Spleen (tissue), 11 donors: ENCODE data around the gene SSTR5. TPM values are rescaled to one million over a fixed set of nuclear protein-coding genes. Genes with fewer than 3 reads are reported as not detected.

Source experiments
- DNase-seq: peaks from one replicate; pipeline ENCODE4 v3.0.0-alpha.2; 2020
- H3K27ac ChIP-seq, 8 donors: fragments of 200-600 bp; sonication (generic) in 7 of 8; 1 replicate in 4 of 8; 2 replicates in 4 of 8; pipeline versions ENCODE4 v1.5.0 to v1.8.0; 2016 to 2021; ENCODE audit warnings: inconsistent platforms in 4 of 8, mild to moderate bottlenecking in 4 of 8, moderate library complexity in 1 of 8
- H3K27me3 ChIP-seq, 7 donors: fragments of 200-600 bp; sonication (generic) in 6 of 7; replicated peaks in 1 of 7; 1 replicate in 4 of 7; 2 replicates in 3 of 7; pipeline versions ENCODE4 v1.5.0 to v1.8.0; 2016 to 2021; ENCODE audit warnings: inconsistent platforms in 3 of 7, mild to moderate bottlenecking in 1 of 7
- H3K36me3 ChIP-seq, 6 donors: fragments of 200-600 bp; sonication (generic) in 5 of 6; 1 replicate in 4 of 6; 2 replicates in 2 of 6; pipeline versions ENCODE4 v1.5.0 to v1.8.0; 2016 to 2021; ENCODE audit warnings: inconsistent platforms in 2 of 6
- H3K4me1 ChIP-seq, 6 donors: fragments of 200-600 bp; sonication (generic) in 5 of 6; 1 replicate in 3 of 6; 2 replicates in 3 of 6; pipeline versions ENCODE4 v1.5.0 to v1.8.0; 2016 to 2021; ENCODE audit warnings: inconsistent platforms in 3 of 6
- H3K4me3 ChIP-seq, 8 donors: fragments of 200-600 bp; sonication (generic) in 7 of 8; 1 replicate in 4 of 8; 2 replicates in 4 of 8; pipeline versions ENCODE4 v1.5.0 to v1.8.0; 2016 to 2021; ENCODE audit warnings: inconsistent platforms in 4 of 8, mild to moderate bottlenecking in 4 of 8, moderate library complexity in 2 of 8
- H3K9me3 ChIP-seq, 8 donors: fragments of 200-600 bp; sonication (generic) in 7 of 8; 1 replicate in 4 of 8; 2 replicates in 4 of 8; pipeline versions ENCODE4 v1.5.0 to v1.8.0; 2016 to 2021; ENCODE audit warnings: inconsistent platforms in 4 of 8
- CTCF ChIP-seq, 11 experiments: fragments of 200-600 bp in 7 of 11; fragments of 450-650 bp in 4 of 11; sonication (generic) in 4 of 11; IDR thresholded peaks in 8 of 11; conservative IDR thresholded peaks in 3 of 11; 1 replicate in 7 of 11; 2 replicates in 4 of 11; pipeline versions ENCODE4 v1.4.0 to v1.8.0; 2016 to 2021; ENCODE audit warnings: antibody characterized with exemption in 11 of 11, inconsistent platforms in 4 of 11, mild to moderate bottlenecking in 1 of 11
- POLR2A ChIP-seq, 3 donors: fragments of 450-650 bp; IDR thresholded peaks; one replicate each; pipeline ENCODE4 v1.5.1; 2017; ENCODE audit warnings: antibody characterized with exemption in 3 of 3, mild to moderate bottlenecking in 1 of 3
- POLR2AphosphoS5 ChIP-seq, 3 donors: sonication (generic); formaldehyde crosslinking; IDR thresholded peaks; one replicate each; pipeline ENCODE4 v1.5.1; 2017; ENCODE audit warnings: antibody characterized with exemption in 3 of 3
- WGBS, 5 donors: extraction: QIAGEN DNeasy Blood & Tissue Kit in 3 of 5; methylation state at CpG; one replicate each; pipeline versions ENCODE4 v1.1.5 to v1.1.7; 2013 to 2018; 5-methylcytosine and 5-hydroxymethylcytosine counted together
- intact Hi-C: fragments of 100-400 bp; cut with DNase I; formaldehyde crosslinking; loops from one replicate; pipeline ENCODE4 v1.15.0; 2023; ENCODE audit warnings: low total_unique reads
- polyA plus RNA-seq, 3 donors: library from polyadenylated mRNA; stranded (reverse); fragments of 200-250 nt; gene quantifications; one replicate each; pipeline ENCODE4 v1.2.1, GENCODE V29; 2013
- total RNA-seq, 7 donors: library from RNA; depleted of rRNA in 3 of 7; stranded (reverse); fragments of >200 nt in 3 of 7; fragmentation: NEBNext Ultra II Directional in 4 of 7; extraction: Animal tissue kit (Norgen Biotek cat#: 25700) in 4 of 7; gene quantifications; one replicate each; pipeline versions ENCODE4 v1.1.0 to v1.2.1, GENCODE V29; 2016 to 2021
- donor health status: healthy with polysubstance abuse.
- donor health status: DM: no; HTN: no; CAD: no; lungs with moderate emphysema.
- donor health status: DM: no; HTN: no; CAD: no.
- donor health status: Bipolar disorder and iron deficiency.
- donor health status: healthy.
- donor health status: DM: no; HTN: no; CAD: no.
- donor health status: DM: yes; HTN: yes; CAD: no.

The SSTR5 gene
- total and polyA plus RNA-seq, 10 donors: not detected

GRCh38 chr16:1130382-1130781, 57.8 kb downstream of the SSTR5 start:
- H3K36me3 ChIP-seq: no peaks in the 10 kb centered on the region
- H3K9me3 ChIP-seq: no peaks in the 10 kb centered on the region
- intact Hi-C loops: no loop called here
- no peaks in the 10 kb centered on the region for H3K4me1 ChIP-seq
- peaks cover 0 to 84% (median 9%) of the 10 kb centered on the region in 7 donors for H3K27me3 ChIP-seq
- WGBS, 5 donors: 85 to 94% (median 88%) methylated on average over 5 to 8 of the region's 8 CpGs
- H3K27ac ChIP-seq: no peak overlapping the region
- no peak for DNase-seq
- H3K4me3 ChIP-seq: no peak overlapping the region
- TF ChIP-seq CTCF (IDR thresholded peaks at IDR 0.05 in 8 of 11, conservative IDR thresholded peaks at IDR 0.05 in 3 of 11) (no peak), POLR2A (IDR thresholded peaks at IDR 0.05) (no peak), POLR2AphosphoS5 (IDR thresholded peaks at IDR 0.05) (no peak)

Other genes starting within 250 kb of the SSTR5 start
- 10 to 100 TPM; 22.5 to 57.6 (median 39.9) TPM for gene LMF1, start 101.8 kb upstream of the SSTR5 start, total RNA-seq
- gene LMF1, start 101.8 kb upstream of the SSTR5 start, polyA plus RNA-seq: 10 to 100 TPM; 10.4 to 22.6 (median 19.8) TPM
- gene SOX8, start 91.0 kb upstream of the SSTR5 start, total RNA-seq: 1 to 10 TPM in 6 of 7 donors, under 1 TPM in 1; 0.60 to 2.7 (median 1.6) TPM
- 1 to 10 TPM; 2.5 to 3.7 (median 2.7) TPM for gene SOX8, start 91.0 kb upstream of the SSTR5 start, polyA plus RNA-seq
- gene C1QTNF8, start 23.5 kb downstream of the SSTR5 start, total RNA-seq: not detected
- gene C1QTNF8, start 23.5 kb downstream of the SSTR5 start, polyA plus RNA-seq: not detected
- 1 to 10 TPM in 3 of 7 donors, under 1 TPM in 4; 0.33 to 2.1 (median 0.91) TPM for gene CACNA1H, start 80.4 kb downstream of the SSTR5 start, total RNA-seq
- 1 to 10 TPM in 1 of 3 donors, under 1 TPM in 2; 0.35 to 1.1 (median 0.39) TPM for gene CACNA1H, start 80.4 kb downstream of the SSTR5 start, polyA plus RNA-seq
- gene TPSG1, start 152.5 kb downstream of the SSTR5 start, total RNA-seq: under 1 TPM in 1 of 7 donors, not detected in 6; 0.46 TPM
- gene TPSG1, start 152.5 kb downstream of the SSTR5 start, polyA plus RNA-seq: not detected
- 1 to 10 TPM in 4 of 7 donors, not detected in 3; 1.1 to 8.2 (median 4.5) TPM for gene TPSB2, start 157.4 kb downstream of the SSTR5 start, total RNA-seq
- under 1 TPM in 2 of 3 donors, not detected in 1; 0.29 to 0.50 TPM for gene TPSB2, start 157.4 kb downstream of the SSTR5 start, polyA plus RNA-seq
- 10 to 100 TPM in 2 of 7 donors, 1 to 10 TPM in 3, under 1 TPM in 1, not detected in 1; 0.60 to 17.9 (median 1.8) TPM for gene TPSAB1, start 168.0 kb downstream of the SSTR5 start, total RNA-seq
- gene TPSAB1, start 168.0 kb downstream of the SSTR5 start, polyA plus RNA-seq: under 1 TPM; 0.26 to 0.65 (median 0.59) TPM
- under 1 TPM in 1 of 7 donors, not detected in 6; 0.76 TPM for gene TPSD1, start 183.3 kb downstream of the SSTR5 start, total RNA-seq
- under 1 TPM in 1 of 3 donors, not detected in 2; 0.11 TPM for gene TPSD1, start 183.3 kb downstream of the SSTR5 start, polyA plus RNA-seq
- 100 to 1,000 TPM; 101 to 142 (median 129) TPM for gene UBE2I, start 236.9 kb downstream of the SSTR5 start, total RNA-seq
- gene UBE2I, start 236.9 kb downstream of the SSTR5 start, polyA plus RNA-seq: 10 to 100 TPM; 78.1 to 94.9 (median 83.7) TPM